Esophagus mucosa (tissue), 1 donor: ENCODE results near the gene COPS6. TPM values are rescaled to one million over a fixed set of nuclear protein-coding genes. Genes with fewer than 3 reads are reported as not detected.

Experiments
- ATAC-seq: fragments of 200-7000 bp; cut with Tn5 transposase; one replicate; pipeline ENCODE4 v1.9.1; 2020
- total RNA-seq: library from RNA; stranded (reverse); gene quantifications from one replicate; pipeline ENCODE4 v1.2.4, GENCODE V29; 2023
- donor health status: DM: yes; HTN: yes; CAD: no.

The COPS6 gene
- total RNA-seq, 1 donor from 2014 or later, result 95.0 TPM

- ATAC-seq, result no peak
These were observed 39.3 kb downstream of the COPS6 start for GRCh38 chr7:100127866-100128636.

DNA sequence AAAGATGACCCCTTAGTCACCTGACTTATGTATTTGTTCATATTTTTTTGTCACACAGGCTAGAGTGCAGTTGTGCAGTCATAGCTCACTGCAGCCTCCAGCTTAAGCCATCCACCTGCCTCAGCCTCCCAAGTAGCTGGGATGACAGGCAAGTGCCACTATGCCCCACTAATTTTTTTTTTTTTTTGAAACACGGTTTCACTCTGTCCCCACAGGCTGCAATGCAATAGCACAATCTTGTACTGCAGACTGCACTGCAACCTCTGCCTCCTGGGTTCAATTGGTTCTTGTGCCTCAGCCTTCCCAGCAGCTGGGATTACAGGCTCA, 39.8 kb downstream of the COPS6 start:
- no peak for ATAC-seq

GRCh38 chr7:100130220-100130607, 41.4 kb downstream of the COPS6 start:
- ATAC-seq, result peak; percentile 60

GRCh38 chr7:100130608-100131453, 42.1 kb downstream of the COPS6 start:
- no peak for ATAC-seq

DNA sequence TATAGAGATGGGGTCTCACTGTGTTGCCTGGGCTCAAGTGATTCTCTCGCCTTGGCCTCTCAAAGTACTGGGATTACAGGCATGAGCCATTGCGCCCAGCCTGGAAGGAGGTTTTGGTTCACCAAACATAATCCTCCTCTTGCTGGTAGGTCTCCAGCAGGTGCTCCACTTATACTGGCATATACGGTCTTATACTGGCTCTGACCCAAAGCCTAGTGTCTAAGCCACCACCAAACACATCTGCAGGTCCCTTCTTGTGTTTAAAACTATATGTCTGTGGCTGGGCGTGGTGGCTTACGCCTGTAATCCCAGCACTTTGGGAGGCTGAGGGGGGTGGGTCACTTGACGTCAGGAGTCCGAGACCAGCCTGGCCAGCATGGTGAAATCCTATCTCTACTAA, 43.4 kb downstream of the COPS6 start:
- no peak for ATAC-seq

DNA sequence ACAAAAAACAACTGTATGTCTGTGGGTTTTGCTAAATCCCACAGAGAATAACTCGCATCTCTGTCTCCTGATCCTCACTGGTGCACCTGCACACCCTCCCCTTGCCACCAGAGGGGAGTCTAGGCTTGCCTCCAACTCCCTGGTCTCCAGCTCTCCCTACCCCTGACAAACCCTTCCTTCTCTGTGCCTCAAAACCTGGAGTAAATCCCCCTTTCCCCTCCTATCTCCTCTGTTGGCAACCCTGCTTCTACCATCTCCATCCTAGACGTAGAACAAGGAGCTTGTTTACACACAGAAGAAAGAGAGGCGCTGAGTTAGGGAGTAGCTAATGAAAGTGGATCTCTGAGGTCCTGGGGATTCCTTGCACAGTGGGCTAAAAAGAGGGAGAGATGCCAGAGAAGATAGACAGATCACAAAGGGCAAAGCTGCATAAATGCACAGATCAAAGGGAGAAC, 44.0 kb downstream of the COPS6 start:
- ATAC-seq, result peak; percentile 62

DNA sequence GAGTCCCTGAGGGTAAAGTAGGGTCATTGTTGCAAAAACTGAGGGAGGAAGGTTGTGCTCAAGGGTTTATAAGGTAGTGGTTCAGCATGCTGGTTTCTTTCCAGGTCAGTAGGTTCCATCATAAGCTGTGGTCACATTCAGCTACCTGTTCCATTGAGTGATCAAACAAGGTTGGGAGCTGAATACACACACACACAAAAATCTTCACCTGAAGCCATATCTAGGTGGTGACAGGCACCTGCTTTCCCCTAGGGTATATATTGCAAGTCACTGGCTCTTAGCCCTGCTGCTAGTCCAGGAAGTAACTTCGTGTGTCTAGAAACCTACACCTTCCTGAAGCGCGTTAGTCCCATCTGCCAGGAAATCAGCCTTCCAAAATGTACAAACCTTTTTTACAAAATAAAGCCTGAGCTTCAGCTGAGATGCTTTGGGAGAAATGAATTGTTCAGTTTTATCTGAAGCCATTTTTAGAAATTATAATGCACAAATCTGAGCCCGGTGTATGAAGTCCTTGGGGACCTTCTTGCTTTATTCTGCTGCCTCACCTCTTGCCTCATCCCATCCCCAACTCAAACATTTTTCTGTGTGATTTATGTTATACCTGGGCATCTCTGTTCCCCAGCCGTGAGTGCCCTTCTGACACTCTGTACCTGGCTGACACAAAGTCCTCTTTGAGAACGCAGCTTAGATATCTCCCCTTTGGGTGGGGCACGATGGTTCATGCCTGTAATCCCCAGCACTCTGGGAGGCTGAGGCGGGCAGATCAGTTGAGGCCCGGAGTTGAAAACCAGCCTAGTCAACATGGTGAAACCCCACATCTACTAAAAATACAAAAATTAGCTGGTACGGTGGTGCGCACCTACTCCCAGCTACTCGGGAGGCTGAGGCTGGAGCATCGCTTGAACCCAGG, 49.3 kb downstream of the COPS6 start:
- peak; percentile 43 for ATAC-seq

DNA sequence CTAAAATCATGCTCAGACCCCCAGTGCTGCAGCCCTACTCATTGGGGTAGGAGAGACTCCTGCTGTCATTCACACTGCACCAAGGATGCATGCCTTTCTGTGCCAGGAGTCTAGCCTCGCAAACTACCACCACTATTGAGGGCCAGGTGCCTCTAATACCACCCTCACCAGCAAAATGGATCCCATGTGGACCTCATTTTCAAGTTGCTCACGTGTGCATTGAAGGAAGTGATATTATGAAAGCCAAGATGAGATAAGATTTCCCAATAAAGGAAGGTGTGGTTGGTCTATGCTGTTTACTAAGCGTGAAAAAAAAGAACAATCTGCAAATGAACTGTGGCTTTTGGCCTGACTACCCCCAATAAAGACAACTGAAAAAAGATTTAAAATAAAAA, 52.8 kb downstream of the COPS6 start:
- ATAC-seq, result no peak

Other genes starting within 250 kb of the COPS6 start
- gene OR2AE1, start 211.9 kb upstream of the COPS6 start, total RNA-seq, result 0.28 TPM
- gene TRIM4, start 169.4 kb upstream of the COPS6 start, total RNA-seq, result 13.9 TPM
- gene GJC3, start 159.3 kb upstream of the COPS6 start, total RNA-seq, result 0.20 TPM
- 10.8 TPM for gene AZGP1, start 112.9 kb upstream of the COPS6 start, total RNA-seq
- gene ZKSCAN1, start 73.4 kb upstream of the COPS6 start, total RNA-seq, result 62.4 TPM
- gene ZSCAN21, start 39.2 kb upstream of the COPS6 start, total RNA-seq, result 3.7 TPM
- gene ZNF3, start 7.2 kb upstream of the COPS6 start, total RNA-seq, result 12.4 TPM
- 53.0 TPM for gene MCM7, start 12.4 kb downstream of the COPS6 start, total RNA-seq
- 15.1 TPM for gene AP4M1, start 12.7 kb downstream of the COPS6 start, total RNA-seq
- gene TAF6, start 30.4 kb downstream of the COPS6 start, total RNA-seq, result 23.3 TPM
- 3.4 TPM for gene CNPY4, start 30.7 kb downstream of the COPS6 start, total RNA-seq
- 1.7 TPM for gene MBLAC1, start 38.0 kb downstream of the COPS6 start, total RNA-seq
- gene LAMTOR4, start 59.9 kb downstream of the COPS6 start, total RNA-seq, result 71.1 TPM
- gene TRAPPC14, start 69.8 kb downstream of the COPS6 start, total RNA-seq, result 16.3 TPM
- gene GAL3ST4, start 79.6 kb downstream of the COPS6 start, total RNA-seq, result 5.6 TPM
- 0.20 TPM for gene GPC2, start 88.4 kb downstream of the COPS6 start, total RNA-seq
- 0.48 TPM for gene STAG3, start 88.9 kb downstream of the COPS6 start, total RNA-seq
- 0.36 TPM for gene PVRIG, start 131.0 kb downstream of the COPS6 start, total RNA-seq
- gene SPDYE3, start 218.7 kb downstream of the COPS6 start, total RNA-seq, result not detected